IPS-18c (cell line): ENCODE results near the gene PKM.
"Not testable (repeated sequence)": the region's sequence is repeated elsewhere in the genome, so short reads cannot be mapped to it uniquely, and the experiment has no call there.

Experiments
- H3K4me3 ChIP-seq: 2 replicates; pipeline ENCODE4 v1.7.0; 2013; ENCODE audit warnings: low read depth, mild to moderate bottlenecking, low read length, moderate library complexity; ENCODE audit not compliant: insufficient read depth
- H3K9me3 ChIP-seq: one replicate; pipeline ENCODE4 v1.6.1; 2013; ENCODE audit warnings: mild to moderate bottlenecking, low read length, moderate library complexity; ENCODE audit not compliant: control insufficient read depth, insufficient read depth

PKM gene

DNA sequence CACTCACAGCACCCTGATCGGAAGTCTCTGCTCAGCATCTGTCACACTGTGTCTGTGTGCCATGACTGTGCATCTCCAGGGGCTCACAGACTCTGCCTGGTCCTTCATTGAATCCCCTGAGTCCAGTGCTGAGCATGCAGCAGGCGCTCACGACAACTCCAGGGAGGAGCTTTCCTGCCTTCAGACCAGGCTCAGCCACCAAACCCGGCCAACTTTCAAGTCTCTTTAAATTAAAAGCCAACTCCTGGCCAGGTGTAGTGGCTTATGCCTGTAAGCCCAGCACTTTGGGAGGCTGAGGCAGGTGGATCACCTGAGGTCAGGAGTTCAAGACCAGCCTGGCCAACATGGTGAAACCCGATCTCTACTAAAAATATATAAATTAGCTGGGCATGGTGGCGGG is 57.6 kb downstream of the PKM start:
- Histone ChIP-seq H3K9me3 (no peaks in the 10 kb centered on the region), H3K4me3 (no peak overlapping the region)

DNA sequence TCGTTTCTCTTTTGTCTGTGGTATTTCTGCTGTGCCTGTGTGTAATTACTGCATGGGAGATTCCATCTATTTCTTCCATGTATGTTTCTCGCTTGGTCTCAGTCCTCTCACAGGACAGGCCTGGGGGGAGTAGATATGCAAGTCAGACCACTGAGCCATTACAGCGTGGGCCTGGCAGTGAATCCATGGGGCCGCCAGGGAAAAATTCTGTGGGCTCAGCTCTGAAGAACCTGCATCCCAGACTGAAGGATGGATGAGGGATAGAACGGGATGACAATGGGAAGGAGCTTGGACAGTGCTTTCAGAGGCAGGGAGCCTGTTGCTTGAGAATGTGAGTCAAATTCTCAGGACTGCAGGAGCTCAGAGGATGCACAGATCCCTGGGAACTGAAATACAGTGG is 58.2 kb downstream of the PKM start:
- Histone ChIP-seq H3K4me3 (no peak overlapping the region), H3K9me3 (no peaks in the 10 kb centered on the region)

DNA sequence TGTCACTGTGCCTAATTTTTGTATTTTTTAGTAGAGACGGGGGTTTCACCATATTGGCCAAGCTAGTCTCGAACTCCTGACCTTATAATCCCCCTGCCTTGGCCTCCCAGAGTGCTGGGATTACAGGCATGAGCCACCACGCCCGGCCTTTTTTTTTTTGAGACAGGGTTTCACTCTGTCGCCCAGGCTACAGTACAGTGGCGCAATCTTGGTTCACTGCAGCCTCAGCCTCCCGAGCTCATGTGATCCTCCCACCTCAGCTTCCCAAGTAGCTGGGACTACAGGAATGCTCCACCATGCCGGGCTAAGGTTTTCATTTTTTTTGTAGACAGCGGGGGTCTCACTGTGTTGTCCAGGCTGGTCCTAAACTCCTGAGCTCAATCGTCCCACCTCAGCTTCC is 59.0 kb downstream of the PKM start:
- not testable (repeated sequence) for H3K4me3 ChIP-seq

DNA sequence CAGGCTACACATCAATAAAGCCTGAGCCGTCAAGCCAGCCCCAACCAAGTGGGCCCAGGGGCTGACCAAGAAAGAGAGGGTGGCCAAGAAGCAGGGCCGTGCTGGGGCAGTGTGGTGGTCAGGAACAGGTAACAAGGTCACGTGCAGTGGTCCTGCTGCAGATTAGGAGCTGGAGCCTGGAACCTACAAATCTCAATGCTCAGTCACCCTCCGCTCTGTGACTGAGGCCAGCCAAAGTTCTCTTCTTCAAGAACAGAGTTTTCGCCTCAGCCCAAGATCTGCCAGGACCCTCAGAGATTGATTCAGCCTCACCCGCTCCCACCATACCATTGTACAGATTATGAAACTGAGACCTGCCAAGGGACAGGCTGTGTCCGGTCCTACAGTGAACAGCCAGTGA is 60.3 kb downstream of the PKM start:
- Histone ChIP-seq H3K4me3 (no peak overlapping the region), H3K9me3 (no peaks in the 10 kb centered on the region)

More for the DNA sequence above, 59.0 kb downstream of the PKM start:
- not testable (repeated sequence) for H3K9me3 ChIP-seq

DNA sequence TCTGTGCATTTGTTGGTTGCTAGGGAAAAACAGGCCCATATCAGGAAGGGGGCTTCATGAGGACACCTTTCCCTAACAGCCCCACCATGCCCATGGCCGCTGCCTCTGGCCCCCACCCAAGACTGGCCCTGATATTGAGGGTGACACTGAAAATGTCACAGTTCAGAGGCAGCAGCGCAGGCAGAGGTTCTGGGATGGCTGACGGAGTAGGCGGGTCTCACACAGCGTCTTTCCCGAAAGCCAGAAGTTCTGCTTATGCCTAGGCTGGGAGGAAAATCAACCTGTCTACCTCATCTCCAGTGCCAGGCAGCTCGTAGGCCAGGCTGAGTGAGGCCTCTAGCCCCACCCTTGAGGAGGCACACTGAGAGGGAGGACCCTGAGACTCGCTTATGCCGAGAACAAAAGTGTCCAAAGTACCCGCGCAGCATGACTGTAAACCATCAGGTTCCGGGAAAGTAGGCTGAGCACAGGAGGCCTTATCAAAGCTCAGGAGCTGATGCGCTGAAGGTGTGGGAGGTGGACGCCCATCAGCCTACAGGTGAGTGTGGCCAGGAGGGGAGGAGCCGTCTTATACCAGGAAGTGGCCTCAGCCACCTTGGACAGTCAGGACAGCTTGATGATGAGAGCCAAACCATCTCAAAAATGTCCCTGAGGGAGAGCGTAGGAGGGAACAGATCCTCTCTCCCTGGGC is 60.9 kb downstream of the PKM start:
- no peaks in the 10 kb centered on the region for H3K9me3 ChIP-seq
- no peak overlapping the region for H3K4me3 ChIP-seq

DNA sequence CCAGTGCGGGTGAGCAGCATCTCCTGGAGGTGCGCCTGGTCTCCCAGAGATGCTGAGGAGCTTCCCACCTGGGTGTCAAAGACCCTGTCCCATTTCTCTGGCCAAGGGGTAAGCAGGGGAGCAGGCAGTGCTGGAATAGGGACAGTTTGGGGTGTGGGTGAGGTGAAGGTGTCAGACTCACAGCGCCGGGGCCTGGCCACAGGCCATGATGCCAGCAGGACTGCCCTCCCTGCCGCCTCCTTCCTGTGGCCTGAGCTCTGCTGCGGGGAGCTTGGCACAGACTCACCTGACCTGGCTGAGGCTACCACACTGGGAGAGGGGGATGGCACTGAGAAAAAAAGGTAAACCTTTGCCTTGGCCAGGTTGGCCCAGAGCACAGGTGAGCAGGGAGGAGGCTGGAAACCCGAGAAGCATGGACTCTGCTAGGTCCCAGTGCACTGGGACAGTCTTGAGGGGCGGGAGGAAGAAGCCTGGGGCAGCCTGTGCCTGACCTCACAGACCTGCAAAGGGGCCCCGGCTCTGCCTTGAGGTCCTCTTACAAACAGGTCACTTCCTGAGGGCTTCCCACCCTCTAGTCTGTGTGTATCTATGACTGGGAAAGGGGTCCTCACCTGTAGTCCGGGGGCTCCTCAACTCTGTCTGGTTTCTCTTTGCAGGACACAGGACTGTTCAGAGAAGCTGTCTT is 61.6 kb downstream of the PKM start:
- no peaks in the 10 kb centered on the region for H3K9me3 ChIP-seq
- no peak overlapping the region for H3K4me3 ChIP-seq

DNA sequence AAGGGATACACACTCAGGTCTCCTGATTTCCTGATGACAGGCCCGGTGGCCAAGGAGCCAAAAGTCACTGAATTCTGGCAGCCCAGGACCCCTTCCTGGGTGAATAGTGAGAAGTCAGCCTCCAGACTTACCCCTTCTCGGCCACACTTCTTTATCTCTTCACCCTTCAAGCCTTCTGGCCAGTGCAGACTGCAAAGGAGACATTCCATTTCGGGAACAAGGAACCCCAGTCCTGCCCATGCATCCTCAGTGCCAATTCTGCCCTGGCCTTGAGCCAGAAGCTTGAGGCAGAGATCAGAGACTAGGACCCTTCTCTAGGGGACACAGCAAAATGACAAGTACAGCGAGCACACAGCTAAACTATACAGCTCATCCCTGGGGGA is 62.2 kb downstream of the PKM start:
- Histone ChIP-seq H3K9me3 (no peaks in the 10 kb centered on the region), H3K4me3 (no peak overlapping the region)

DNA sequence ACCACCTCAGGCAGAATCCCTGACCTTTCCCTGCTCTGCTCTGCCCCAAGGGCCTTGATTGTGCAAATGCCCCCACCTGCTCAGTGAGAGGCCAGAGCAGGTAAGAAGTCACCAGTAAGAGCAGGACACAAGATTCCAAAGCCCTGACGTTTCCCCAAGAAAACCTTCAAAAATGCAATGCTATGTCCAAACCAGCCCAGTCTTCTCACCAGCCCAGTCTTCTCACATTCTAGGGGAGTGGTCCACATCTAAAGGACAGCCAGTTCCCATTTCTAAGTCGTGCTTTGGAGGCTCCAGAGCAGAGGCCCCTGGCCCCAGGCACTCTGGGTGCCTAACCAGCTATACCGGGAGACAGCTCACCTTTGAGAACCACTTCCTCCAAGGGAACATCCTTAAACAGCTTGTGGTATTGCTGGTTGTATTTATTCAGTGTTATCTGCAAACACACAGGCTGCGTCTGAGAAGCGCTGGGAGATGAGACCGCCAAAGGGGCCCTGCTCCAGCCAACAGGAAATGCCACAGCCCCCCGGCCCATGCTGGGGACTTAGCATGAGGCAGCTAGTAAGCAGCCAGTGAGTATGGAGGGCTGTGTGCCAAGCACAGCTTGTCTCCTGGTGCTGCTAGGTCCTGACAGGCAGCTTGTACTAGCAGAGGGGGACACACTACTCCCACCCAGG is 62.7 kb downstream of the PKM start:
- no peaks in the 10 kb centered on the region for H3K9me3 ChIP-seq
- no peak overlapping the region for H3K4me3 ChIP-seq

DNA sequence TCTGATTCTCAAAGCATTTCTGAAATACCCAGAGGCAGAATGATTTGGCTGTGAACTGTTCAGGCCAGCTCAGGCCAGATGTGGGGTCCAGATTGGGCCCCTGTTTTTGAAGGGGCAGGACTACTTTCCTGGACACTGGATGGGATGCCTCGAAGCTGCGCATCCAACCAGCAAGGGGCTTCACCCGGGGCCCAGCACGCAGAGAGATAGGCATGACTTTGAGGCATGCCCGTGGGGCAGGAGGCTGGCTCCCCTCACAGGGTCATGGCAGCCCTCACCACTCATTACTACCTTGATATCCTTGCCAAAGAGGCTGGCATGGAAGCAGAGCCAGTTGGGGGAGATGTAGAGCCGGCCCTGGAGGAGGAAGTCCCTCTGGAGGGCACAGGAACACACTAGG is 63.5 kb downstream of the PKM start:
- H3K9me3 ChIP-seq, result no peaks in the 10 kb centered on the region
- no peak overlapping the region for H3K4me3 ChIP-seq

DNA sequence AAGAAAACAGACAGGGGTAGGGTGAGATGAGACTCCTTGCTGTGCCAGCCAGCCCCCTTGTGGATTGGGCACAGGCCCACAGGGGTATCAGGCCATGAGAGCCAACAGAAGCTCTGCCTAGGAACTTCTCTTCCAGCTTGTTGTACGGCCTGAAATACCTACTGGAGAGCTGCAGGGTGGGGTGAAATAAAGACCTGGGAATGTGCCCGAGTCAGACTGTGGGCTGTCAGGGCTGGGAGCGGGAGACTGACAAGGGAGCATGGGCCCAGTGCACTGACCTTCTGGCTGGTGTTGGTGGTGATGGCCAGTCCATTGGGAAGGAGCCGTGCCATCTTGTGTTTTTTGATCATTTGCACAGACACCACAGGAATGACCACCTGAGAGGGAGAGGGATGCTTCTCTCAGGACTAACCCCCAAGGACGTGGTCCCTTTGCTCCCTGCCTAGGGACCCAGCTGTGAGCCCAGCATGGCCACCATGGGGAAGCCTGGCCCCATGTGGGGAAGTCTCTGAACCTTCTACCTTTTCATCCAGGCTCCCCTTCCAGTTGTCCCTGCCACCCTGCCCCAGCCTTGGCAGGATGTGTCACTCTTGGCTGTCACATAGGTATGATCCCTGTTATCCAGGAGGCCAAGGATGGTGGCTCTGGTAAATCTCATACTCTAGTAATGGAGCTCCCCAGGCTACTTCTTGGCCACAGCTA is 64.1 kb downstream of the PKM start:
- no peaks in the 10 kb centered on the region for H3K9me3 ChIP-seq

DNA sequence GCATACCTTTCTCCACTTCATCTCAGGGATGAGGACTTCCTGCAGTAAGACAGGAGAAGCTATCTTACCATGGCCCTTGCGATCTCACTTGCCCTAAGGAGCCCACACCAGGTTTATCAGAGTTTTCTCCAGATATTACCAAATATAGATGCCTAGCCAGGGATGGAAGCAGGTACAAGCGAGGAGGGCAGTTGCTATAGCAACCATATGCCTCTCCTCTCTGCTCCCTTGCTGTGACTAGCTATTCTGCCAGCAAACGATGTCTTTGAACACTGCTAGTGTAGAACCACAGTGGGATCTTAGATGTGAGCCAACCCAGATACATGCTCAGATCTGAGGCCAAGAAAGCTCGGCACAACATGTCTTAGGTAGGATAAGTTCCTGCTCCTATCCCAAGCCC is 67.3 kb downstream of the PKM start:
- H3K4me3 ChIP-seq, result no peak overlapping the region
- no peaks in the 10 kb centered on the region for H3K9me3 ChIP-seq

More for the DNA sequence above, 64.1 kb downstream of the PKM start:
- no peak overlapping the region for H3K4me3 ChIP-seq

DNA sequence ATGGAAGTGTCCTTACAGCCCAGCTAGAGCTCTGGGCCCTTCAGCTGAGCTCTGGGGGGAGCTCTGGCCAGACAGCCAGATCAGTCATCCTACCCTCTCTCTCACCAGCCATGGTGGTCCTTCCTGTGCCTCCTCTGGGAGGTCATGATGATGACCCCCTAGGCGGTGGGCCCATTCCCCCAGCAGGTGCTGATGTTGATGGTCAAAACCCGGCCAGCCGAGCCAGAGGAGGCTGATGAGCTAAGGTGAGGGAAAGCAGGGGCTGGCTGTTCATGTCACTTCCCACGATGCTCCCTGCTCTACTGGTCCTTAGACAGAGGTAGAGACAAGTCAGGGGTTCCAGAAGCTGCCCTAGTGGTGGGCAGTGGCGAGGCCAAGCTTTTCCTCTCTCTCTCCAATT is 68.4 kb downstream of the PKM start:
- no peak overlapping the region for H3K4me3 ChIP-seq
- H3K9me3 ChIP-seq, result no peaks in the 10 kb centered on the region

DNA sequence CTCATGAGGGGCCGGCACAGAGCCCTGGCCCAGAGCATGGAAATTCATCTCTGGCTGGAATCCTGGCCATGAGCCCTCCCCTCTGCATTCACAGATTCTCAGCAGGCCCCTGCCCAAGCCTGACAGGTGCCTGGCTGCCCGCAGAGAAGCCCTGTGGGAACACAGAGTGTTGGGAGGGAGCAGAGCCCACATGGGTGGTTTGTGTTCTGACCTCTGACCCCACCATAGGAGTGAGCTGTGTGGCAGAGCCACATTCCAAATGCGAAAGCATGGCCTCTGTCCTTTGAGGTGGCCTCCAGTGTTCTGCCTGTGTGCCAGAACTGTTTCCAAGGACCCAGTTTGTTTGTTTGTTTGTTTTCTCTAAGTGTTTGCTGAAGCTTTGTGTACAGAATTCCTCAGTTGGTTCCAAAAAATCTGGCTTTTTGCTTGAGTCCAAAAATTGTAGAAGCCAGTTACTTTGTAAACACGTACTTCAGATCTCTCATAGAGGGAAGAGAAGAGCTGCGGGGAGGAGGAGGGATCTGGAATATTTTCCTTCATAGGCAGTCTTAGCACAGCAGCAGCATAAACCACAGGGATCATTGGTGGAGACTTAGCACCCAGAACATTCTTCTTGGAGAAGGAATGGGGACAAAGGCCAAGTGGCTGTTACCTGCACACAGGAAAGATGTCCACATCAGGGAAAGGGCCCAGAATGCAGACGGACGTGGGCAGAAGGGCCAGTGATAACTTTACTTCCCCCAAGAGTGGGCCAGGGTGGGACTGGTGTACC is 69.4 kb downstream of the PKM start:
- Histone ChIP-seq H3K4me3 (no peak overlapping the region), H3K9me3 (no peaks in the 10 kb centered on the region)

DNA sequence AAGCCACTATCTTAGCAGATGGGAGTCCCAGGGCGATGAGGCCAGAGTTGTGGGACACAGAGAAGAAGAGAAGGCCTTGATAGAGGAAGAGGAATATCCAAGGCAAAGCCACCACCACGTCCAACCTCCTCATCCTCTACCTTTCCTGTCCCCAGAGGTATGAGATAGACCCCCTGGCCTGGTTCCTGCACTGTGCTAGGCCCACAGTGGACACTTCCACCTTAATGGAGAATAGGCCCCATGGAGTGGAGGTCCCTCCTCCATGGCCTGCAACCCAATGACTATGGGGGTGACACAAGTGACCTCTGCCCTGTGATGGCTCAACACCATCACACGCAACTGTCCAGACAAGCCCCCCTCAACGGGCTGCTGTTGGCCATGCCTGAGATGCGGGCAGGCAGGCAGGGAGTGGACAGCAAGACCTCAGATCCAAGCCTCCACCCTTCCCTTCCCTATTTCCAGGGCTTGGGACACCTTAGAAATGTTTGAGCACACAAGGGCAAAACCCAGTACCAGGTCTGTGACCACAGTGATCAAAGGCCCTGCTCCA is 70.2 kb downstream of the PKM start:
- no peak overlapping the region for H3K4me3 ChIP-seq

DNA sequence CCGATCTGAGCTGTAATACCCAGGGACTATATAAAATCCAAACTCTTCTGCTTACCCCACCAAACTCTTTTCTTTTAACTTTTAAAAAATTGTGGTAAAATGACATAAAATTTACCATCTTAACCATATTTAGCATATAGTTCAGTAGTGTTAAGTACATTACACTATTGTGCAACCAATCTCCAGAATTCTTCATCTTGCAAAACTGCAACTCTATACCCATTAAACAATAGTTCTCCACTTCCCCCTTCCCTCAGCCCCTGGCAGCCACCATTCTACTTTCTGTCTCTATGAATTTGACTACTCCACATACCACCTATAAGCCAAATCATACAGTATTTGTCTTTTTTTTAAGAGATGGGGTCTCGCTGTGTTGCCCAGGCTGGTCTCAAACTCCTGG is 74.1 kb downstream of the PKM start:
- no peak overlapping the region for H3K4me3 ChIP-seq
- H3K9me3 ChIP-seq, result no peaks in the 10 kb centered on the region

More for the DNA sequence above, 70.2 kb downstream of the PKM start:
- no peaks in the 10 kb centered on the region for H3K9me3 ChIP-seq

DNA sequence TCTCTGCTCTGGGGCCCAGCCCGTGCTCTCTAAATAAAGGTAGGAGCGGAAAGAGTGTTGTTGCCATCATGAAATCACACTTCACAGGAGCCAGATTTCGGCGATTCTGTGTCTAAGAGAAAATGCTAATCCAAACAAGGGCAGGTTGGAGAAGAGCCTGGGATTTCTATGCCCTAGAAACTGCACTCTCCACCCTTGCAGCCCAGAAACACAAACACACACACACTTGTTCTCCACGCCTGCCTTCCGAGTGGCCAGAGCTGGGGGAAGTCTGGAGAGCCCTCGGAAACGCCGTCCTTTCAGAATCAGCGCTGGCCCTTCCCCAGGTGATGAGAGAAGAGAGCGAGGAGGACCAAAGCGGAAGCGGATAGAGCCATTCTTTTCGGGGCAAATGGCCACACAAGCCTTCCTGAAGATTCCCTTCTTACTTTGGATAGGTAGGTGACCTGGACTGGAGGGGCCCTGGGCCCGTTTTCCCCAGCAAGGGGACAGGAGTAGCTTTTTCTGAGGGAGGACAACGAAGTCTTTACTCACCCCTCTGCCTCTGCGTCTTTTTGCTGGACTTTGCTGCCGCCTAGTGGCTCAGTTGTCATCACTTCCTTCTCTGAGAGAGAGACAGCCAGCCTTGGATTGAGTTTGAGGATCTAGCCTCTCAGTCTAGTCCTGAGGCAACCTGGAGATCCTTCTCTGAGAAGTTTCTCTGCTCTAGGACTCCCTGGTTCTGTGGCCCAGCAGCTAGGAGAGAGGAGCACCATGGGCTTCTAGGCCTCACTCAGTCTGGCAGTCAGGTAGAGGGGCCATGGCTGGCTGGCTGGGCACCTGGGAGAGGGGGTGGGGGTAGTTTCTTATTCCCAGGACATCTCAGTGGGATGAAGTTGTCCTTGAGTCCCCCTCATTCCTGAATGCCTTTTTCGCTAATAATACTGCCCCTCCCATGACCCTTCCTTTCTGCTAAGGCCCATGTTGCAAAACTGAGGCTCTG is 75.1 kb downstream of the PKM start:
- Histone ChIP-seq H3K9me3 (no peaks in the 10 kb centered on the region), H3K4me3 (peak overlapping the region; percentile 26; the same call in 1 of the 2 replicates)
